Measurements from ENCODE around the gene PPP1R14C. TPM values are rescaled to one million over a fixed set of nuclear protein-coding genes. Genes with fewer than 3 reads are reported as not detected.

PPP1R14C gene
- 10 to 100 TPM in 1 of 2 donors, 1 to 10 TPM in 1; 7.8 to 19.4 TPM for total RNA-seq
- 10 to 100 TPM; 33.4 to 42.3 TPM for polyA plus RNA-seq (ENCODE audit: insufficient read length in 2 of 2)
- long read RNA-seq, donor 1, transcript PPP1R14C-201 (4 exons, 2,152 nt) = major isoform, 17 of 17 reads
- long read RNA-seq, donor 1, partial matches to known transcripts = 0 of 17 reads
- long read RNA-seq, donor 1, other reads (novel, unspliced or antisense) = 0 of 17 reads
- long read RNA-seq, donor 2, transcript PPP1R14C-201 (4 exons, 2,152 nt) = major isoform, 12 of 12 reads
- long read RNA-seq, donor 2, partial matches to known transcripts = 0 of 12 reads
- long read RNA-seq, donor 2, other reads (novel, unspliced or antisense) = 0 of 12 reads
- long read RNA-seq, donor 3, transcript PPP1R14C-201 (4 exons, 2,152 nt) = major isoform, 14 of 14 reads
- long read RNA-seq, donor 3, partial matches to known transcripts = 0 of 14 reads
- long read RNA-seq, donor 3, other reads (novel, unspliced or antisense) = 0 of 14 reads
- long read RNA-seq, donor 4, transcript PPP1R14C-201 (4 exons, 2,152 nt) = major isoform, 7 of 33 reads
- long read RNA-seq, donor 4, partial matches to known transcripts = 26 of 33 reads
- long read RNA-seq, donor 4, other reads (novel, unspliced or antisense) = 0 of 33 reads

GRCh38 chr6:150142670-150143515, at the start of gene PPP1R14C:
TSS of gene PPP1R14C (plus strand) at chr6:150143044. CDS start at chr6:150143193, 149 bp downstream.
- WGBS (ENCODE audit: insufficient coverage) = under 1% methylated on average over 103 of the region's 103 CpGs
- H3K9me3 ChIP-seq (ENCODE audit: control insufficient read depth, insufficient read depth, low read length) = no peaks in the 10 kb centered on the region
- peak in 4 of 6 donors; percentile 36 to 93 (median 79) for DNase-seq (ENCODE audit: low read depth in 4 of 6, low spot score in 6 of 6)
- H3K27me3 ChIP-seq (ENCODE audit: control insufficient read depth, insufficient read depth, low read length) = peaks cover 33% of the 10 kb centered on the region
- no peaks in the 10 kb centered on the region for H3K36me3 ChIP-seq (ENCODE audit: control insufficient read depth, insufficient read depth, low read length)
- peak within 1 kb of the TSS; percentile 58 for H3K4me3 ChIP-seq (ENCODE audit: low read depth, low read length)
- peaks cover 27% of the 10 kb centered on the region for H3K4me1 ChIP-seq (ENCODE audit: control insufficient read depth, insufficient read depth, low read length)
- H3K27ac ChIP-seq (ENCODE audit: low read depth, low read length) = peak within 1 kb of the TSS; percentile 77

- H3K27me3 ChIP-seq (ENCODE audit: control insufficient read depth, insufficient read depth, low read length) = peaks cover 2% of the 10 kb centered on the region
- peaks cover 26% of the 10 kb centered on the region for H3K4me1 ChIP-seq (ENCODE audit: control insufficient read depth, insufficient read depth, low read length)
- no peak overlapping the region for H3K4me3 ChIP-seq (ENCODE audit: low read depth, low read length)
- 44% methylated on average over 3 of the region's 6 CpGs for WGBS (ENCODE audit: insufficient coverage)
- H3K27ac ChIP-seq (ENCODE audit: low read depth, low read length) = peak overlapping the region; percentile 3
- peak in 1 of 6 donors; percentile 74 for DNase-seq (ENCODE audit: low read depth in 4 of 6, low spot score in 6 of 6)
- no peaks in the 10 kb centered on the region for H3K36me3 ChIP-seq (ENCODE audit: control insufficient read depth, insufficient read depth, low read length)
- H3K9me3 ChIP-seq (ENCODE audit: control insufficient read depth, insufficient read depth, low read length) = no peaks in the 10 kb centered on the region
These were observed 49.4 kb upstream of the PPP1R14C start for GRCh38 chr6:150093397-150093796.

GRCh38 chr6:150098155-150098554, 44.7 kb upstream of the PPP1R14C start:
- H3K4me3 ChIP-seq (ENCODE audit: low read depth, low read length) = no peak overlapping the region
- H3K4me1 ChIP-seq (ENCODE audit: control insufficient read depth, insufficient read depth, low read length) = peaks cover 12% of the 10 kb centered on the region
- no peak overlapping the region for H3K27ac ChIP-seq (ENCODE audit: low read depth, low read length)
- H3K27me3 ChIP-seq (ENCODE audit: control insufficient read depth, insufficient read depth, low read length) = no peaks in the 10 kb centered on the region
- DNase-seq (ENCODE audit: low read depth in 4 of 6, low spot score in 6 of 6) = no peak
- no peaks in the 10 kb centered on the region for H3K9me3 ChIP-seq (ENCODE audit: control insufficient read depth, insufficient read depth, low read length)
- H3K36me3 ChIP-seq (ENCODE audit: control insufficient read depth, insufficient read depth, low read length) = no peaks in the 10 kb centered on the region
- 94% methylated on average over 9 of the region's 10 CpGs for WGBS (ENCODE audit: insufficient coverage)

GRCh38 chr6:150099546-150099945, 43.3 kb upstream of the PPP1R14C start:
- no peaks in the 10 kb centered on the region for H3K4me1 ChIP-seq (ENCODE audit: control insufficient read depth, insufficient read depth, low read length)
- no peak for DNase-seq (ENCODE audit: low read depth in 4 of 6, low spot score in 6 of 6)
- H3K9me3 ChIP-seq (ENCODE audit: control insufficient read depth, insufficient read depth, low read length) = no peaks in the 10 kb centered on the region
- no peaks in the 10 kb centered on the region for H3K27me3 ChIP-seq (ENCODE audit: control insufficient read depth, insufficient read depth, low read length)
- WGBS (ENCODE audit: insufficient coverage) = 86% methylated on average over 6 of the region's 8 CpGs
- H3K27ac ChIP-seq (ENCODE audit: low read depth, low read length) = no peak overlapping the region
- H3K36me3 ChIP-seq (ENCODE audit: control insufficient read depth, insufficient read depth, low read length) = no peaks in the 10 kb centered on the region
- H3K4me3 ChIP-seq (ENCODE audit: low read depth, low read length) = no peak overlapping the region

- H3K4me3 ChIP-seq (ENCODE audit: low read depth, low read length) = no peak overlapping the region
- 80% methylated on average over 1 of the region's 11 CpGs for WGBS (ENCODE audit: insufficient coverage)
- H3K9me3 ChIP-seq (ENCODE audit: control insufficient read depth, insufficient read depth, low read length) = no peaks in the 10 kb centered on the region
- H3K4me1 ChIP-seq (ENCODE audit: control insufficient read depth, insufficient read depth, low read length) = no peaks in the 10 kb centered on the region
- H3K36me3 ChIP-seq (ENCODE audit: control insufficient read depth, insufficient read depth, low read length) = no peaks in the 10 kb centered on the region
- no peak overlapping the region for H3K27ac ChIP-seq (ENCODE audit: low read depth, low read length)
- DNase-seq (ENCODE audit: low read depth in 4 of 6, low spot score in 6 of 6) = no peak
- H3K27me3 ChIP-seq (ENCODE audit: control insufficient read depth, insufficient read depth, low read length) = no peaks in the 10 kb centered on the region
These were observed 42.9 kb upstream of the PPP1R14C start for GRCh38 chr6:150099953-150100352.

GRCh38 chr6:150100745-150101144, 42.1 kb upstream of the PPP1R14C start:
- H3K36me3 ChIP-seq (ENCODE audit: control insufficient read depth, insufficient read depth, low read length) = no peaks in the 10 kb centered on the region
- 94% methylated on average over 18 of the region's 19 CpGs for WGBS (ENCODE audit: insufficient coverage)
- no peak overlapping the region for H3K4me3 ChIP-seq (ENCODE audit: low read depth, low read length)
- no peaks in the 10 kb centered on the region for H3K9me3 ChIP-seq (ENCODE audit: control insufficient read depth, insufficient read depth, low read length)
- H3K27ac ChIP-seq (ENCODE audit: low read depth, low read length) = no peak overlapping the region
- no peak for DNase-seq (ENCODE audit: low read depth in 4 of 6, low spot score in 6 of 6)
- H3K27me3 ChIP-seq (ENCODE audit: control insufficient read depth, insufficient read depth, low read length) = no peaks in the 10 kb centered on the region
- no peaks in the 10 kb centered on the region for H3K4me1 ChIP-seq (ENCODE audit: control insufficient read depth, insufficient read depth, low read length)

- no CpG with 5 or more reads among the region's 4 CpGs for WGBS (ENCODE audit: insufficient coverage)
- H3K36me3 ChIP-seq (ENCODE audit: control insufficient read depth, insufficient read depth, low read length) = no peaks in the 10 kb centered on the region
- no peak overlapping the region for H3K4me3 ChIP-seq (ENCODE audit: low read depth, low read length)
- no peak for DNase-seq (ENCODE audit: low read depth in 4 of 6, low spot score in 6 of 6)
- H3K27ac ChIP-seq (ENCODE audit: low read depth, low read length) = no peak overlapping the region
- H3K4me1 ChIP-seq (ENCODE audit: control insufficient read depth, insufficient read depth, low read length) = no peaks in the 10 kb centered on the region
- no peaks in the 10 kb centered on the region for H3K9me3 ChIP-seq (ENCODE audit: control insufficient read depth, insufficient read depth, low read length)
- H3K27me3 ChIP-seq (ENCODE audit: control insufficient read depth, insufficient read depth, low read length) = no peaks in the 10 kb centered on the region
These were observed 40.0 kb upstream of the PPP1R14C start for GRCh38 chr6:150102750-150103270.

- DNase-seq (ENCODE audit: low read depth in 4 of 6, low spot score in 6 of 6) = no peak
- Histone ChIP-seq H3K4me3 (ENCODE audit: low read depth, low read length) (no peak overlapping the region), H3K27ac (ENCODE audit: low read depth, low read length) (no peak overlapping the region), H3K9me3 (ENCODE audit: control insufficient read depth, insufficient read depth, low read length) (no peaks in the 10 kb centered on the region), H3K4me1 (ENCODE audit: control insufficient read depth, insufficient read depth, low read length) (no peaks in the 10 kb centered on the region), H3K27me3 (ENCODE audit: control insufficient read depth, insufficient read depth, low read length) (no peaks in the 10 kb centered on the region), H3K36me3 (ENCODE audit: control insufficient read depth, insufficient read depth, low read length) (no peaks in the 10 kb centered on the region)
- 91% methylated on average over 4 of the region's 6 CpGs for WGBS (ENCODE audit: insufficient coverage)
These were observed 30.6 kb upstream of the PPP1R14C start for GRCh38 chr6:150112233-150112632.

- no peak for DNase-seq (ENCODE audit: low read depth in 4 of 6, low spot score in 6 of 6)
- 98% methylated on average over 25 of the region's 25 CpGs for WGBS (ENCODE audit: insufficient coverage)
- Histone ChIP-seq H3K9me3 (ENCODE audit: control insufficient read depth, insufficient read depth, low read length) (no peaks in the 10 kb centered on the region), H3K27me3 (ENCODE audit: control insufficient read depth, insufficient read depth, low read length) (no peaks in the 10 kb centered on the region), H3K27ac (ENCODE audit: low read depth, low read length) (no peak overlapping the region), H3K4me3 (ENCODE audit: low read depth, low read length) (no peak overlapping the region), H3K4me1 (ENCODE audit: control insufficient read depth, insufficient read depth, low read length) (peaks cover 12% of the 10 kb centered on the region), H3K36me3 (ENCODE audit: control insufficient read depth, insufficient read depth, low read length) (no peaks in the 10 kb centered on the region)
These were observed 27.1 kb upstream of the PPP1R14C start for GRCh38 chr6:150115769-150116168.
